ENCODE measurements around the gene TCF15.

The TCF15 gene

GRCh38 chr20:561437-562231 is 48.5 kb downstream of the TCF15 start:
- in situ Hi-C loops (cut with HindIII; ENCODE audit: low sequenced_read_pairs) = loop anchor here (5.0 kb wide), 1 partner anchor 41 kb away; no protein-coding TSS in a partner anchor

GRCh38 chr20:560680-561079 is 49.4 kb downstream of the TCF15 start:
- in situ Hi-C loops (cut with HindIII; ENCODE audit: low sequenced_read_pairs) = loop anchor here (5.0 kb wide), 1 partner anchor 42 kb away; no protein-coding TSS in a partner anchor

GRCh38 chr20:558117-558516 is 52.0 kb downstream of the TCF15 start:
- in situ Hi-C loops (cut with HindIII; ENCODE audit: low sequenced_read_pairs) = no loop called here

- in situ Hi-C loops (cut with HindIII; ENCODE audit: low sequenced_read_pairs) = no loop called here
Measured at GRCh38 chr20:556984-557383, 53.1 kb downstream of the TCF15 start.

- in situ Hi-C loops (cut with HindIII; ENCODE audit: low sequenced_read_pairs) = no loop called here
Measured at GRCh38 chr20:555976-556385, 54.1 kb downstream of the TCF15 start.
